ENCODE data around the gene OR2T12.
"Not testable (repeated sequence)": the region's sequence is repeated elsewhere in the genome, so short reads cannot be mapped to it uniquely, and the experiment has no call there.

The OR2T12 gene

GRCh38 chr1:248303324-248303723 lies at the start of gene OR2T12:
Gene OR2T12, minus strand, starts transcription at chr1:248303424. Its CDS starts 7,846 bp downstream, at chr1:248295578.
- in situ Hi-C loops (cut with HindIII; ENCODE audit: low sequenced_read_pairs), result no loop called here

GRCh38 chr1:248348475-248348874 lies 45.3 kb upstream of the OR2T12 start, which contains the start of gene OR14C36:
Gene OR14C36, plus strand, starts transcription at chr1:248348775. Its CDS starts 0 bp downstream, at chr1:248348775.
- in situ Hi-C loops (cut with HindIII; ENCODE audit: low sequenced_read_pairs), result no loop called here

GRCh38 chr1:248343451-248343850 lies 40.2 kb upstream of the OR2T12 start:
- in situ Hi-C loops (cut with HindIII; ENCODE audit: low sequenced_read_pairs), result no loop called here

- in situ Hi-C loops (cut with HindIII; ENCODE audit: low sequenced_read_pairs), result no loop called here
These were observed 21.2 kb upstream of the OR2T12 start, which contains the start of gene OR2M7 for GRCh38 chr1:248324468-248324867. Gene OR2M7, minus strand, starts transcription at chr1:248324568. Its CDS starts 0 bp downstream, at chr1:248324568.

GRCh38 chr1:248316796-248317195 lies 13.6 kb upstream of the OR2T12 start:
- in situ Hi-C loops (cut with HindIII; ENCODE audit: low sequenced_read_pairs), result no loop called here

GRCh38 chr1:248306740-248307139 lies 3.5 kb upstream of the OR2T12 start:
- in situ Hi-C loops (cut with HindIII; ENCODE audit: low sequenced_read_pairs), result not testable (repeated sequence)

- in situ Hi-C loops (cut with HindIII; ENCODE audit: low sequenced_read_pairs), result no loop called here
These were observed 2.9 kb upstream of the OR2T12 start for GRCh38 chr1:248306103-248306502.

GRCh38 chr1:248305672-248306071 lies 2.4 kb upstream of the OR2T12 start:
- in situ Hi-C loops (cut with HindIII; ENCODE audit: low sequenced_read_pairs), result not testable (repeated sequence)

- in situ Hi-C loops (cut with HindIII; ENCODE audit: low sequenced_read_pairs), result no loop called here
These were observed 14.8 kb downstream of the OR2T12 start for GRCh38 chr1:248288391-248288790.

GRCh38 chr1:248277876-248278275 lies 25.3 kb downstream of the OR2T12 start, which contains the start of gene OR2T33:
Gene OR2T33, minus strand, starts transcription at chr1:248277976. Its CDS starts 4,162 bp downstream, at chr1:248273814.
- in situ Hi-C loops (cut with HindIII; ENCODE audit: low sequenced_read_pairs), result no loop called here

- in situ Hi-C loops (cut with HindIII; ENCODE audit: low sequenced_read_pairs), result not testable (repeated sequence)
These were observed 30.0 kb downstream of the OR2T12 start for GRCh38 chr1:248273225-248273624.

- in situ Hi-C loops (cut with HindIII; ENCODE audit: low sequenced_read_pairs), result no loop called here
These were observed 35.0 kb downstream of the OR2T12 start for GRCh38 chr1:248268178-248268577.

- in situ Hi-C loops (cut with HindIII; ENCODE audit: low sequenced_read_pairs), result not testable (repeated sequence)
These were observed 43.9 kb downstream of the OR2T12 start for GRCh38 chr1:248259309-248259708.

- in situ Hi-C loops (cut with HindIII; ENCODE audit: low sequenced_read_pairs), result no loop called here
These were observed 60.0 kb downstream of the OR2T12 start for GRCh38 chr1:248243204-248243603.
